ENCODE results near the gene CCDC28A.
A peak's percentile ranks its signal among the peaks of the same experiment; 100 is the strongest.

The CCDC28A gene

DNA sequence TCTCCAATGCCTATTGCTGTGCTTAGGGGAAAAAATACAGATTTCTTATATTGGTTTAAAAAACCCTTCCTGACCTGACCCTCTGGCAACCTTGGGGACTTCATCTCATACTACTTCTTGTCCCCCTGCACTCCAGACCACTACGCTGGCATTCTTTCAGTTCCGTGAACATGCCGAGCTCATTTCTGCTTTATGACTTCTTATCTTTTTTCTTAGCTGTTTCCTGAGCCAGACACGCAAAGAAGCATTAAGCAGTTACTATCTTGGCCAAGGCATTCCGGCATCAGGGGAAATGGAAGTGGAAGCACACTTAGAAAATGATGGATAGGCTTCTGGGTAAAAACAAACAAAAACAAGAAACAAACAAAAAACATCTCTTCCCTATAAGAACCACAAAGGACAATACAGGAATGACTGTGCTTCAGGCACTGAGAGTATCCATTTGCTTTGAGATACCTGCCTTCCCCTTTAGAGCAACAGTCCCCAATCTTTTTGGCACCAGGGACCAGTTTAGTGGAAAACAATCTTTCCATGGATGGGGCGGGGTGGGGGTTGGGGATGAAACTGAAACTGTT is 4.4 kb upstream of the CCDC28A start:
- Mint-ChIP-seq H3K27ac (ENCODE audit: low read depth) (no peak overlapping the region), H3K4me1 (peaks cover 9% of the 10 kb centered on the region), H3K36me3 (ENCODE audit: insufficient read depth) (peaks cover 8% of the 10 kb centered on the region), H3K4me3 (no peak overlapping the region), H3K9me3 (no peaks in the 10 kb centered on the region), H3K27me3 (no peaks in the 10 kb centered on the region)
- DNase-seq (ENCODE audit: low spot score in 2 of 2) (no peak), ATAC-seq (replicated peaks; ENCODE audit: extremely low read depth, poor library complexity, severe bottlenecking) (no peak)

DNA sequence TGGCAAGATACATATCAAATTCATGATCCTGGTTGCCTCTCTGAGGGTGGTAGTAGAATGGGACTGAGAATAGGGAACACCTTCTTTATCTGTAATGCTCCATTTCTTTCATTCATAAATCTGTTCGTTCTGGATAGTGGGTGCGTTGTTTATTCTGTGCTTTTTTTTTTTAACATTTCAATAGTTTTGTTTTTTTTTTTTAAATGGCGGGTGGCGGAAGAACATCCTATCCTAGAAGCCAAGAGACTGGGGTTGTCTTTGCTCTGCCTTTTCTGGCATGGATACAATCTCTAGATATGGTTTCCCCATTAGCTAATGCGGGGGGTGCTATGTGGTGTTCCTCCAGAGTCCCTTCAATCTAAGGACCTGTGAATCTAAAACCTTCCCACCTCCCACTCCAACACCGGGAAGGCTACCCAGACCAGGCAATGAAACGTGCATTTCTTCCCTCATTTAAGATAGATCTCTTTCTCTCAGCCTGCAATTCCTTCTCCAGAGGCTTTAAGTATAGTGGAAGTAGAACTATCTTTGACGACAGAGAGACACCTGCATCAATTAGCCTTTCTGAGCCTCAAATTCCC is 883 bp upstream of the CCDC28A start:
- no peaks in the 10 kb centered on the region for H3K27me3 Mint-ChIP-seq
- peak overlapping the region; percentile 94 for H3K4me3 Mint-ChIP-seq
- DNase-seq (ENCODE audit: low spot score in 2 of 2) (no peak), ATAC-seq (replicated peaks; ENCODE audit: extremely low read depth, poor library complexity, severe bottlenecking) (no peak)
- H3K27ac Mint-ChIP-seq (ENCODE audit: low read depth): peak overlapping the region; percentile 97
- H3K4me1 Mint-ChIP-seq: peaks cover 9% of the 10 kb centered on the region
- no peaks in the 10 kb centered on the region for H3K9me3 Mint-ChIP-seq
- H3K36me3 Mint-ChIP-seq (ENCODE audit: insufficient read depth): peaks cover 13% of the 10 kb centered on the region

- DNase-seq (ENCODE audit: low spot score in 2 of 2): no peak
- peaks cover 20% of the 10 kb centered on the region for H3K4me1 Mint-ChIP-seq
Measured at GRCh38 chr6:138774370-138774769, 801 bp downstream of the CCDC28A start.

DNA sequence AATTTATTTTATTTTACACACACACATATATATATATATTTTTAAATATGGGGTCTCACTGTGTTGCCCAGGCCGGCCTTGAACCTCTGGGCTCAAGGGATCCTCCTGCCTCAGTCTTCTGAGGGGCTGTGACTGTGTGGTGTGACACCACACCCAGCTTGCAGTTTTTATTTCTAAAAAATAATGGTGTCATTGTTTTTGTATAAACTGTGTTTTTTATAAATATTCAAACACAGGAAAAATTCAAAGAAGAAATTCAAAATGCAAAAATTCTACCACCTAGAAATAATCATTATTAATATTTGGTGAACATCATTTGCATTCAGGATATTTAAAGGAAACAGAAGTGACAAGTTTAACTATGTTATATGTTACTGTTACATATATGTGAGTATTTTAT is 3.1 kb downstream of the CCDC28A start:
- Mint-ChIP-seq H3K4me1 (peaks cover 20% of the 10 kb centered on the region), H3K27me3 (no peaks in the 10 kb centered on the region), H3K9me3 (no peaks in the 10 kb centered on the region), H3K36me3 (ENCODE audit: insufficient read depth) (peaks cover 36% of the 10 kb centered on the region), H3K27ac (ENCODE audit: low read depth) (no peak overlapping the region), H3K4me3 (no peak overlapping the region)
- DNase-seq (ENCODE audit: low spot score in 2 of 2) (no peak), ATAC-seq (replicated peaks; ENCODE audit: extremely low read depth, poor library complexity, severe bottlenecking) (no peak)

More at GRCh38 chr6:138774370-138774769, 801 bp downstream of the CCDC28A start:
- Mint-ChIP-seq H3K9me3 (no peaks in the 10 kb centered on the region), H3K27ac (ENCODE audit: low read depth) (peak overlapping the region; percentile 97), H3K36me3 (ENCODE audit: insufficient read depth) (peaks cover 16% of the 10 kb centered on the region), H3K4me3 (peak overlapping the region; percentile 94), H3K27me3 (no peaks in the 10 kb centered on the region)
- no peak for ATAC-seq (replicated peaks; ENCODE audit: extremely low read depth, poor library complexity, severe bottlenecking)

DNA sequence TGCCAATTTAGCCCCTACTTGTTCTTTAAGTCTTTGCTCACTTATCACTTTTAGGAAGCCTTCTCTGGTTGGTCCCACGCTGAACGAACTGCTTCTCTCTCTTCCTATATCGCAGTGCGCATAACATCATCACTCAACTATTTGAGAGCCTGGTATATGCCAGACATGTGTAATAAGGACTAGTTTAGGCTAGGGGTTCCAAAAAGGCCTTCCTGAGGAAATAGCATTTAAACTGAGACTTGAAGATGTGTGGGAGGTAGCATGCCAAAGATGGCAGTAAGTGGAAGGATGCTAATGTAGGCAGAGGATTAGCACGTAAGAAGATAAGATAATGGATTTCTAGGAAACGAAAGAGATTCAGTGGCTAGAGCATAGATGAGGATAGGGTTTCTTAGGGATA is 4.8 kb downstream of the CCDC28A start:
- no peak for DNase-seq (ENCODE audit: low spot score in 2 of 2)
- H3K36me3 Mint-ChIP-seq (ENCODE audit: insufficient read depth): peaks cover 44% of the 10 kb centered on the region

DNA sequence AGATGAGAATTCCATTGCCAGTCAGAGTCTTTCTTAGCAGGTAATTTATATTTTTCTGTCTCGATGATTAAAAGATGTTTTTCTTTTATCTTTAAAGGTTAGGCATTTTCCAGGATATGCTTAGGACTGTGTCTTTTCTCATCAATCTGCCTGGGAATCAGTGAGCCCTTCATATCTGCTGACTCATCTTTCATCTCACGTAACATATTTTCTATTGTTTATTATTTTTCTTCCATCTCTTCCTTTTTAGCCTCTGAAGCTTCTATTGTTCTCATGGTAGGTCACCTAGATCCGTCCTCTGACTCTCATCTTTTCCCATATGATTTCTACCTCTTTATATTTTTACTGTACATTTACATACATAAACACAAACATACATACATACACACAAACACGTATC is 8.7 kb downstream of the CCDC28A start:
- no peaks in the 10 kb centered on the region for H3K27me3 Mint-ChIP-seq
- ATAC-seq (replicated peaks; ENCODE audit: extremely low read depth, poor library complexity, severe bottlenecking): no peak
- no peak overlapping the region for H3K27ac Mint-ChIP-seq (ENCODE audit: low read depth)
- DNase-seq (ENCODE audit: low spot score in 2 of 2): no peak
- H3K4me1 Mint-ChIP-seq: peaks cover 18% of the 10 kb centered on the region
- no peak overlapping the region for H3K4me3 Mint-ChIP-seq
- H3K9me3 Mint-ChIP-seq: no peaks in the 10 kb centered on the region
- peaks cover 65% of the 10 kb centered on the region for H3K36me3 Mint-ChIP-seq (ENCODE audit: insufficient read depth)

More for the DNA sequence above, 4.8 kb downstream of the CCDC28A start:
- Mint-ChIP-seq H3K27me3 (no peaks in the 10 kb centered on the region), H3K9me3 (no peaks in the 10 kb centered on the region), H3K4me1 (peaks cover 18% of the 10 kb centered on the region), H3K4me3 (no peak overlapping the region), H3K27ac (ENCODE audit: low read depth) (no peak overlapping the region)
- no peak for ATAC-seq (replicated peaks; ENCODE audit: extremely low read depth, poor library complexity, severe bottlenecking)

GRCh38 chr6:138785079-138785478 is 11.5 kb downstream of the CCDC28A start:
- Mint-ChIP-seq H3K4me1 (peaks cover 7% of the 10 kb centered on the region), H3K27me3 (no peaks in the 10 kb centered on the region), H3K4me3 (no peak overlapping the region), H3K36me3 (ENCODE audit: insufficient read depth) (peaks cover 61% of the 10 kb centered on the region), H3K27ac (ENCODE audit: low read depth) (no peak overlapping the region), H3K9me3 (no peaks in the 10 kb centered on the region)
- no peak for DNase-seq (ENCODE audit: low spot score in 2 of 2)
- ATAC-seq (replicated peaks; ENCODE audit: extremely low read depth, poor library complexity, severe bottlenecking): no peak

- H3K9me3 Mint-ChIP-seq: no peaks in the 10 kb centered on the region
- peaks cover 58% of the 10 kb centered on the region for H3K36me3 Mint-ChIP-seq (ENCODE audit: insufficient read depth)
- ATAC-seq (replicated peaks; ENCODE audit: extremely low read depth, poor library complexity, severe bottlenecking) (no peak), DNase-seq (ENCODE audit: low spot score in 2 of 2) (no peak)
- no peak overlapping the region for H3K27ac Mint-ChIP-seq (ENCODE audit: low read depth)
- no peak overlapping the region for H3K4me3 Mint-ChIP-seq
- peaks cover 7% of the 10 kb centered on the region for H3K4me1 Mint-ChIP-seq
- no peaks in the 10 kb centered on the region for H3K27me3 Mint-ChIP-seq
Measured at GRCh38 chr6:138785980-138786379, 12.4 kb downstream of the CCDC28A start.

DNA sequence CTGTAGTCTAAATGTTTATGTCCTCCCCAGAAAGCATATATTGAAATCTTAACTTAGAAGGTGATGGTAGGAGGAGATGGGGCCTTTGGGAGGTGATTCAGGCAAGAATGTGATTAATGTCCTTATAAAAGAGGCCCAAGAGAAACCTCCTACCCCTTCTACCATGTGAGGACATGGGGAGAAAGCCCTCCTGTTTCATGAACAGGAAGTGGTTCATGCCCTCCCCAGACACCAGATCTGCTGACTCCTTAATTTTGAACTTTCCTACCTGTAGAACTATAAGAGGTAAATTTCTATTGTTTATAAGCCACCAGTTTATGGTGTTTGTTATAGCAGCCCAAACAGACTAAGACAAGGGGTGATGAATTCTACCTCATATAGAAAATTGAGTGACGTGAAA is 13.6 kb downstream of the CCDC28A start:
- no peak for DNase-seq (ENCODE audit: low spot score in 2 of 2)
- H3K27ac Mint-ChIP-seq (ENCODE audit: low read depth): no peak overlapping the region
- H3K27me3 Mint-ChIP-seq: no peaks in the 10 kb centered on the region
- no peak for ATAC-seq (replicated peaks; ENCODE audit: extremely low read depth, poor library complexity, severe bottlenecking)
- no peaks in the 10 kb centered on the region for H3K9me3 Mint-ChIP-seq
- no peak overlapping the region for H3K4me3 Mint-ChIP-seq
- peaks cover 56% of the 10 kb centered on the region for H3K36me3 Mint-ChIP-seq (ENCODE audit: insufficient read depth)
- peaks cover 3% of the 10 kb centered on the region for H3K4me1 Mint-ChIP-seq

GRCh38 chr6:138795809-138796603 is 22.4 kb downstream of the CCDC28A start, which contains the start of gene ECT2L:
Gene ECT2L (plus strand): TSS chr6:138796087. CDS start chr6:138813275, 17,188 bp downstream.
- no peaks in the 10 kb centered on the region for H3K4me1 Mint-ChIP-seq
- no peaks in the 10 kb centered on the region for H3K27me3 Mint-ChIP-seq
- H3K9me3 Mint-ChIP-seq: no peaks in the 10 kb centered on the region
- H3K27ac Mint-ChIP-seq (ENCODE audit: low read depth): no peak within 1 kb of the TSS
- no peak for DNase-seq (ENCODE audit: low spot score in 2 of 2)
- H3K36me3 Mint-ChIP-seq (ENCODE audit: insufficient read depth): peaks cover 14% of the 10 kb centered on the region
- H3K4me3 Mint-ChIP-seq: no peak within 1 kb of the TSS
- no peak for ATAC-seq (replicated peaks; ENCODE audit: extremely low read depth, poor library complexity, severe bottlenecking)

GRCh38 chr6:138796771-138797170 is 23.2 kb downstream of the CCDC28A start:
- peaks cover 6% of the 10 kb centered on the region for H3K36me3 Mint-ChIP-seq (ENCODE audit: insufficient read depth)
- ATAC-seq (replicated peaks; ENCODE audit: extremely low read depth, poor library complexity, severe bottlenecking) (no peak), DNase-seq (ENCODE audit: low spot score in 2 of 2) (no peak)
- no peaks in the 10 kb centered on the region for H3K9me3 Mint-ChIP-seq
- no peaks in the 10 kb centered on the region for H3K4me1 Mint-ChIP-seq
- no peaks in the 10 kb centered on the region for H3K27me3 Mint-ChIP-seq
- no peak overlapping the region for H3K4me3 Mint-ChIP-seq
- no peak overlapping the region for H3K27ac Mint-ChIP-seq (ENCODE audit: low read depth)

- ATAC-seq (replicated peaks; ENCODE audit: extremely low read depth, poor library complexity, severe bottlenecking) (no peak), DNase-seq (ENCODE audit: low spot score in 2 of 2) (no peak)
- Mint-ChIP-seq H3K9me3 (no peaks in the 10 kb centered on the region), H3K27ac (ENCODE audit: low read depth) (no peak overlapping the region), H3K36me3 (ENCODE audit: insufficient read depth) (peaks cover 1% of the 10 kb centered on the region), H3K4me1 (no peaks in the 10 kb centered on the region), H3K27me3 (no peaks in the 10 kb centered on the region), H3K4me3 (no peak overlapping the region)
Measured at GRCh38 chr6:138797806-138798446, 24.4 kb downstream of the CCDC28A start.
